H1 (cell line): ENCODE measurements around the gene SMARCAL1.

ENCODE experiments used
- CHD1 ChIP-seq: IDR thresholded peaks from 2 replicates; pipeline ENCODE4 v1.6.1; 2012; ENCODE audit warnings: low read depth, low read length, improper control_type of control experiment
- CTCF ChIP-seq, 3 experiments: IDR thresholded peaks; 1 replicate in 2 of 3; 2 replicates in 1 of 3; pipeline versions ENCODE4 v1.5.1 to v1.6.1; 2011; ENCODE audit warnings: low read length in 3 of 3, mild to moderate bottlenecking in 3 of 3, inconsistent platforms in 2 of 3, low read depth in 1 of 3, moderate library complexity in 1 of 3; ENCODE audit not compliant: insufficient read depth in 1 of 3; ENCODE audit errors: control extremely low read depth in 1 of 3
- GABPA ChIP-seq: IDR thresholded peaks from 2 replicates; pipeline ENCODE4 v1.6.1; 2011; ENCODE audit warnings: mild to moderate bottlenecking, low read length, moderate library complexity, borderline replicate concordance; ENCODE audit not compliant: insufficient read depth
- HDAC2 ChIP-seq, 2 experiments: fragments of 300-600 bp in 1 of 2; sonication (generic) in 1 of 2; IDR thresholded peaks; 2 replicates each; pipeline ENCODE4 v1.6.1; 2011 to 2012; ENCODE audit warnings: low read depth in 2 of 2, low read length in 2 of 2, mild to moderate bottlenecking in 2 of 2, moderate library complexity in 2 of 2, borderline replicate concordance in 1 of 2, inconsistent platforms in 1 of 2
- KDM5A ChIP-seq: fragments of 200-600 bp; IDR thresholded peaks from 2 replicates; pipeline ENCODE4 v1.7.1; 2012; ENCODE audit warnings: mild to moderate bottlenecking, low read length, inconsistent platforms, mixed read lengths
- MAFK ChIP-seq: IDR thresholded peaks from 2 replicates; pipeline ENCODE4 v1.6.1; 2012; ENCODE audit warnings: low read depth, mild to moderate bottlenecking, improper control_type of control experiment, low read length
- POLR2A ChIP-seq, 2 experiments: IDR thresholded peaks; 1 replicate in 1 of 2; 2 replicates in 1 of 2; pipeline ENCODE4 v1.6.1; 2011; ENCODE audit warnings: low read depth in 2 of 2, low read length in 2 of 2, mild to moderate bottlenecking in 2 of 2; ENCODE audit errors: control extremely low read depth in 1 of 2
- POLR2AphosphoS5 ChIP-seq: IDR thresholded peaks from 2 replicates; pipeline ENCODE4 v1.6.1; 2011; ENCODE audit warnings: low read depth, low read length
- RNF2 ChIP-seq: fragments of 200-900, 300-1000 bp; sonication (generic); IDR thresholded peaks from 2 replicates; pipeline ENCODE4 v1.7.1; 2016; ENCODE audit warnings: borderline replicate concordance, low read depth, mild to moderate bottlenecking, antibody characterized with exemption, low read length; ENCODE audit not compliant: poor library complexity, severe bottlenecking; ENCODE audit errors: missing control alignments
- TCF12 ChIP-seq: IDR thresholded peaks from 2 replicates; pipeline ENCODE4 v1.6.1; 2011; ENCODE audit warnings: low read depth, mild to moderate bottlenecking, low read length

- TF ChIP-seq GABPA (no peak), CTCF (IDR thresholded peaks at IDR 0.05; ENCODE audit: control extremely low read depth in 1 of 3, insufficient read depth in 1 of 3, low read depth in 1 of 3, low read length in 3 of 3) (no peak), POLR2A (IDR thresholded peaks at IDR 0.05; ENCODE audit: control extremely low read depth in 1 of 2, low read depth in 2 of 2, low read length in 2 of 2) (no peak), POLR2AphosphoS5 (no peak), MAFK (no peak), CHD1 (no peak), KDM5A (no peak), RNF2 (no peak), HDAC2 (IDR thresholded peaks at IDR 0.05; ENCODE audit: borderline replicate concordance in 1 of 2, low read depth in 2 of 2, low read length in 2 of 2) (no peak), TCF12 (no peak)
These were observed 17.1 kb downstream of the SMARCAL1 start for GRCh38 chr2:216429428-216429827.
